Muscle of arm (tissue), 14 donors: Measurements from ENCODE around the gene HSH2D. TPM values are rescaled to one million over a fixed set of nuclear protein-coding genes. Genes with fewer than 3 reads are reported as not detected.
A peak's percentile ranks its signal among the peaks of the same experiment; 100 is the strongest.
"Not testable (repeated sequence)": the region's sequence is repeated elsewhere in the genome, so short reads cannot be mapped to it uniquely, and the experiment has no call there.

ENCODE experiments used
- DNase-seq: peaks from one replicate; pipeline ENCODE4 v3.0.0-alpha.2; 2013
- long read RNA-seq, 11 donors: transcript quantifications; one replicate each; lab custom pipeline, GENCODE V29; 2026
- polyA plus RNA-seq, 12 donors: library from polyadenylated mRNA; unstranded; fragments of 120-200 nt; gene quantifications; one replicate each; pipeline ENCODE4 v1.2.1, GENCODE V29; 2013; ENCODE audit not compliant: insufficient read length in 12 of 12

Gene HSH2D
- polyA plus RNA-seq: 1 to 10 TPM in 1 of 12 donors, under 1 TPM in 9, not detected in 2; 0.13 to 2.4 (median 0.37) TPM
- long read RNA-seq, donor 1: 0 reads
- long read RNA-seq, donor 2: 0 reads
- long read RNA-seq, donor 3: 0 reads
- long read RNA-seq, donor 4: 0 reads
- long read RNA-seq, donor 5: 0 reads
- long read RNA-seq, donor 6: 0 reads
- long read RNA-seq, donor 7: 0 reads
- long read RNA-seq, donor 8: 0 reads
- long read RNA-seq, donor 9, partial matches to known transcripts: 0 of 1 reads
- long read RNA-seq, donor 9, other reads (novel, unspliced or antisense): 0 of 1 reads
- long read RNA-seq, donor 10: 0 reads
- long read RNA-seq, donor 11: 0 reads

- DNase-seq: no peak
These were observed at the start of gene HSH2D for GRCh38 chr19:16143399-16144215. Gene HSH2D, plus strand, starts transcription at chr19:16143685. Its CDS starts 5,066 bp downstream, at chr19:16148751.

- DNase-seq: no peak
These were observed 49.0 kb upstream of the HSH2D start for GRCh38 chr19:16094360-16095070.

GRCh38 chr19:16095071-16095571, 48.4 kb upstream of the HSH2D start:
- DNase-seq: no peak

GRCh38 chr19:16096280-16096855, 47.1 kb upstream of the HSH2D start:
- DNase-seq: no peak

GRCh38 chr19:16098416-16098768, 45.1 kb upstream of the HSH2D start:
- no peak for DNase-seq

GRCh38 chr19:16098821-16099220, 44.7 kb upstream of the HSH2D start:
- DNase-seq: no peak

- DNase-seq: not testable (repeated sequence)
These were observed 44.0 kb upstream of the HSH2D start for GRCh38 chr19:16099314-16099965.

- no peak for DNase-seq
These were observed 43.0 kb upstream of the HSH2D start for GRCh38 chr19:16100524-16100923.

GRCh38 chr19:16104722-16105121, 38.8 kb upstream of the HSH2D start:
- no peak for DNase-seq

GRCh38 chr19:16106121-16106520, 37.4 kb upstream of the HSH2D start:
- DNase-seq: no peak

GRCh38 chr19:16111160-16111908, 32.2 kb upstream of the HSH2D start, which contains the start of gene RAB8A:
Gene RAB8A, plus strand, starts transcription at chr19:16111889. Its CDS starts 13 bp downstream, at chr19:16111902.
- peak; percentile 98 for DNase-seq

GRCh38 chr19:16111909-16112752, 31.4 kb upstream of the HSH2D start:
- no peak for DNase-seq

- no peak for DNase-seq
These were observed 30.7 kb upstream of the HSH2D start for GRCh38 chr19:16112778-16113177.

GRCh38 chr19:16113727-16114126, 29.8 kb upstream of the HSH2D start:
- DNase-seq: no peak

- DNase-seq: no peak
These were observed 28.0 kb upstream of the HSH2D start for GRCh38 chr19:16115301-16116039.

GRCh38 chr19:16116067-16116466, 27.4 kb upstream of the HSH2D start:
- DNase-seq: no peak

GRCh38 chr19:16117594-16118033, 25.9 kb upstream of the HSH2D start:
- DNase-seq: no peak

- no peak for DNase-seq
These were observed 24.9 kb upstream of the HSH2D start for GRCh38 chr19:16118489-16119033.
